ENCODE data around the gene ACP7.

Gene ACP7

GRCh38 chr19:39157275-39157996, 73.3 kb downstream of the ACP7 start:
- TF ChIP-seq TAF1 (IDR thresholded peaks at IDR 0.05; ENCODE audit: borderline replicate concordance, insufficient read depth, low read length) (no peak), FOXP2 (optimal IDR thresholded peaks at IDR 0.05; ENCODE audit: borderline replicate concordance, extremely low read depth, extremely low read length, insufficient read depth) (no peak), SIN3A (IDR thresholded peaks at IDR 0.05; ENCODE audit: borderline replicate concordance, insufficient read depth, low read length) (no peak), REST (IDR thresholded peaks at IDR 0.05; ENCODE audit: insufficient read depth in 1 of 2, low read depth in 2 of 2, low read length in 2 of 2) (no peak), POLR2AphosphoS5 (IDR thresholded peaks at IDR 0.05; ENCODE audit: low read depth, low read length) (no peak)

- TF ChIP-seq SIN3A (IDR thresholded peaks at IDR 0.05; ENCODE audit: borderline replicate concordance, insufficient read depth, low read length) (no peak), TAF1 (IDR thresholded peaks at IDR 0.05; ENCODE audit: borderline replicate concordance, insufficient read depth, low read length) (no peak), REST (IDR thresholded peaks at IDR 0.05; ENCODE audit: insufficient read depth in 1 of 2, low read depth in 2 of 2, low read length in 2 of 2) (no peak), POLR2AphosphoS5 (IDR thresholded peaks at IDR 0.05; ENCODE audit: low read depth, low read length) (no peak), FOXP2 (optimal IDR thresholded peaks at IDR 0.05; ENCODE audit: borderline replicate concordance, extremely low read depth, extremely low read length, insufficient read depth) (no peak)
Measured at GRCh38 chr19:39157997-39158389, 73.8 kb downstream of the ACP7 start.

- TF ChIP-seq TAF1 (IDR thresholded peaks at IDR 0.05; ENCODE audit: borderline replicate concordance, insufficient read depth, low read length) (no peak), REST (IDR thresholded peaks at IDR 0.05; ENCODE audit: insufficient read depth in 1 of 2, low read depth in 2 of 2, low read length in 2 of 2) (no peak), FOXP2 (optimal IDR thresholded peaks at IDR 0.05; ENCODE audit: borderline replicate concordance, extremely low read depth, extremely low read length, insufficient read depth) (no peak), SIN3A (IDR thresholded peaks at IDR 0.05; ENCODE audit: borderline replicate concordance, insufficient read depth, low read length) (no peak), POLR2AphosphoS5 (IDR thresholded peaks at IDR 0.05; ENCODE audit: low read depth, low read length) (no peak)
Measured at GRCh38 chr19:39158646-39159260, 74.6 kb downstream of the ACP7 start.

- no peak for TF ChIP-seq REST (IDR thresholded peaks at IDR 0.05; ENCODE audit: insufficient read depth in 1 of 2, low read depth in 2 of 2, low read length in 2 of 2)
- TF ChIP-seq TAF1 (IDR thresholded peaks at IDR 0.05; ENCODE audit: borderline replicate concordance, insufficient read depth, low read length), result no peak
- TF ChIP-seq FOXP2 (optimal IDR thresholded peaks at IDR 0.05; ENCODE audit: borderline replicate concordance, extremely low read depth, extremely low read length, insufficient read depth), result no peak
- TF ChIP-seq SIN3A (IDR thresholded peaks at IDR 0.05; ENCODE audit: borderline replicate concordance, insufficient read depth, low read length), result no peak
- TF ChIP-seq POLR2AphosphoS5 (IDR thresholded peaks at IDR 0.05; ENCODE audit: low read depth, low read length), result no peak
Measured at GRCh38 chr19:39160523-39160861, 76.3 kb downstream of the ACP7 start.

All from PFSK-1 (cell line).